K562 (cell line): ENCODE results near the gene TBC1D2. TPM values are rescaled to one million over a fixed set of nuclear protein-coding genes. Genes with fewer than 3 reads are reported as not detected.

Experiments used
- ARID1B ChIP-seq: fragments of 450-650 bp; IDR thresholded peaks from 2 replicates; pipeline ENCODE4 v1.6.1; 2016; ENCODE audit warnings: antibody characterized with exemption, mild to moderate bottlenecking, inconsistent platforms
- DMBX1 ChIP-seq: fragments of 250-450 bp; sonication (Bioruptor Pico); IDR thresholded peaks from 2 replicates; pipeline ENCODE4 v1.8.0; 2022; ENCODE audit warnings: inconsistent platforms, mild to moderate bottlenecking, moderate library complexity, borderline replicate concordance
- E2F4 ChIP-seq: sonication (generic); formaldehyde crosslinking; IDR thresholded peaks from 2 replicates; pipeline ENCODE4 v1.8.0; 2022; ENCODE audit warnings: mild to moderate bottlenecking, low read depth, missing genetic modification reagents
- ETV6 ChIP-seq, 3 experiments: fragments of 150-350 bp in 1 of 3; sonication (generic) in 1 of 3; formaldehyde crosslinking in 1 of 3; IDR thresholded peaks; 2 replicates each; pipeline versions ENCODE4 v1.6.1 to v1.8.0; 2014 to 2022; ENCODE audit warnings: borderline replicate concordance in 2 of 3, low read depth in 2 of 3, antibody characterized with exemption in 1 of 3, low read length in 1 of 3, mild to moderate bottlenecking in 1 of 3, missing genetic modification reagents in 1 of 3
- FOXM1 ChIP-seq, 2 experiments: fragments of 450-650 bp in 1 of 2; sonication (generic) in 1 of 2; formaldehyde crosslinking in 1 of 2; IDR thresholded peaks; 2 replicates each; pipeline versions ENCODE4 v1.6.1 to v1.9.0; 2017 to 2022; ENCODE audit warnings: low read depth in 2 of 2, mild to moderate bottlenecking in 2 of 2, missing genetic modification reagents in 1 of 2, moderate library complexity in 1 of 2
- FOXO4 ChIP-seq: fragments of 450-650 bp; formaldehyde crosslinking; IDR thresholded peaks from 2 replicates; pipeline ENCODE4 v1.4.0; 2020; ENCODE audit warnings: mild to moderate bottlenecking, moderate library complexity
- KDM5B ChIP-seq: fragments of 200-600 bp; sonication (generic); IDR thresholded peaks from 2 replicates; pipeline ENCODE4 v1.6.1; 2012; ENCODE audit warnings: low read depth, mild to moderate bottlenecking, moderate library complexity, low read length, control low read depth, inconsistent platforms; ENCODE audit not compliant: insufficient replicate concordance
- KLF13 ChIP-seq: fragments of 450-650 bp; IDR thresholded peaks from 2 replicates; pipeline ENCODE4 v1.6.1; 2016; ENCODE audit warnings: missing genetic modification characterization, low read depth, mild to moderate bottlenecking, missing compliant biosample characterization, moderate library complexity, borderline replicate concordance
- NFIC ChIP-seq: fragments of 450-650 bp; IDR thresholded peaks from 2 replicates; pipeline ENCODE4 v1.6.1; 2017; ENCODE audit warnings: mild to moderate bottlenecking, inconsistent platforms
- PKNOX1 ChIP-seq: fragments of 450-650 bp; IDR thresholded peaks from 2 replicates; pipeline ENCODE4 v1.6.1; 2016
- RBM34 ChIP-seq: fragments of 200-400 bp; formaldehyde crosslinking; IDR thresholded peaks from 2 replicates; pipeline ENCODE4 v1.6.1; 2018; ENCODE audit warnings: low read length, borderline replicate concordance; ENCODE audit not compliant: insufficient read depth
- SFPQ ChIP-seq: fragments of 200-400 bp; formaldehyde crosslinking; IDR thresholded peaks from 2 replicates; pipeline ENCODE4 v1.6.1; 2017; ENCODE audit warnings: mild to moderate bottlenecking, low read depth, low read length, moderate library complexity
- SIRT6 ChIP-seq: IDR thresholded peaks from one replicate; pipeline ENCODE4 v1.6.1; 2012; ENCODE audit warnings: low read depth, mild to moderate bottlenecking, control low read depth, inconsistent platforms, low read length, moderate library complexity
- SMARCB1 ChIP-seq: IDR thresholded peaks from 2 replicates; pipeline ENCODE4 v1.6.1; 2011; ENCODE audit warnings: improper control_type of control experiment, low read depth; ENCODE audit not compliant: insufficient read length
- STAT5B ChIP-seq: fragments of 250-450 bp; sonication (Bioruptor Pico); IDR thresholded peaks from 2 replicates; pipeline ENCODE4 v1.8.0; 2021; ENCODE audit warnings: mild to moderate bottlenecking, inconsistent platforms
- ZNF12 ChIP-seq: sonication (generic); formaldehyde crosslinking; IDR thresholded peaks from 2 replicates; pipeline ENCODE4 v1.4.0; 2020; ENCODE audit warnings: mild to moderate bottlenecking, missing genetic modification reagents
- ZNF146 ChIP-seq: IDR thresholded peaks from one replicate; pipeline ENCODE4 v1.6.1; 2018; ENCODE audit warnings: missing compliant biosample characterization; ENCODE audit not compliant: unreplicated experiment
- polyA plus RNA-seq, 8 experiments: library from polyadenylated mRNA; depleted of rRNA in 4 of 8; stranded (reverse) in 5 of 8; unstranded in 3 of 8; fragments of >200 nt; fragmentation: Nextera tagmentation in 2 of 8; fragmentation: Illumina TruSeq in 1 of 8; extraction: Ambion mirVana in 2 of 8; extraction: Trizol in 1 of 8; gene quantifications; 2 replicates each; pipeline versions ENCODE4 v1.2.1 to v1.2.3, GENCODE V29; 2011 to 2014; ENCODE audit warnings: inconsistent platforms in 1 of 8, missing spikeins in 1 of 8
- total RNA-seq, 7 experiments: library from RNA; depleted of rRNA in 6 of 7; stranded (reverse); fragments of >200 nt in 6 of 7; fragmentation: Illumina TruSeq in 2 of 7; extraction: Trizol in 2 of 7; gene quantifications; 2 replicates each; pipeline versions ENCODE4 v1.2.1 to v1.2.3, GENCODE V29; 2011 to 2021; ENCODE audit warnings: low replicate concordance in 1 of 7
- TF ChIP-seq, protein P1 (sequence below): conservative IDR thresholded peaks from 2 replicates; pipeline ENCODE4 v1.6.1; 2011; ENCODE audit warnings: low read depth, mild to moderate bottlenecking, low read length; ENCODE audit not compliant: control insufficient read depth

The TBC1D2 gene
- total and polyA plus RNA-seq, 9 of the 15 experiments (the other 6 are each of a cell fraction or from before 2014, with no cell fraction given), result 0.10 to 7.0 (median 2.5) TPM

DNA sequence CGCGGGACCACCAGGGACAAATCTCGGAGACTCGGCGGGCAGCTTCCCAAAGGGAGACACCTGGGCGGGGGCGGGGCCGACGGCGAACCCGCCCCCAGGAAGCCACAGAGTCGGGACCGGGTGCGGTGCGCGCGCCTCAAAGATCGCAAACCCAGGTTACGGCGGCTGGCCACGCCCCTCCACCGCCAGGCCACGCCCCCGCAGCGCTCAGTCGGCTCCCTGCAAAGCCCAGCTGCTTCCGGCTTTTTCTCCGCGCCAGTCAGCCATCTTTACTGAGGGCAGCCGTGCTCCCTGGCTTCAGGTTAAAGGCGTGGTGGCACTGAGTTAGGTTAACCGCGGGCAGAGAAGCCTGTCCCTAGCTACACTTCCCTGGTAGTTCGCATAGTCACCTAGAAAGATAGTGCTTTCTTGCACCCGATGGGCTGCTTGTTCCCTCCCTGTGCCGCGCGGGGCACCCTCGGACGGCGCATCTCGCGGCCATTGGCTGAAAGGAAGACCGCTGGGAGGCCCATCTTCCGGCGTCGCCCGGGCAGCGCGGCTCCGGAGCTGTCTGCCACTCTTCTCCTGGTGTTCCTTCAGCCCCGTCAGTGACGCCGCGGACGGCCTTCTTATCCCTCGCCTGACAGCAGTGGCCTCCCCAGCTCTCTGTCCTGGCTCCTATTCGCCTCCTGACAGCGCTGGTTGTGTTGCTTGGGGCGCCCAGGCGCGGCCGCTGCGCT lies at the start of gene TBC1D2 (continued):
- no peak for TF ChIP-seq KDM5B
- no peak for TF ChIP-seq FOXO4 (CRISPR knock-in tag)
- no peak for TF ChIP-seq SFPQ
- TF ChIP-seq ARID1B, result no peak
- TF ChIP-seq ETV6 (IDR thresholded peaks at IDR 0.05; ENCODE audit: borderline replicate concordance in 1 of 2, low read depth in 2 of 2, low read length in 1 of 2), result no peak
- no peak for TF ChIP-seq ETV6 (CRISPR knock-in tag; IDR thresholded peaks at IDR 0.05; ENCODE audit: borderline replicate concordance)
- TF ChIP-seq SIRT6, result no peak
- no peak for TF ChIP-seq SMARCB1
- peak; percentile 77 for TF ChIP-seq KLF13
- no peak for TF ChIP-seq ZNF146 (CRISPR knock-in tag)
- TF ChIP-seq PKNOX1, result peak; percentile 89
- no peak for TF ChIP-seq STAT5B (CRISPR knock-in tag)
- TF ChIP-seq RBM34, result no peak; the same call in 1 of the 2 replicates
- no peak; the same call in none of the 2 replicates for TF ChIP-seq ZNF12 (CRISPR knock-in tag)
- peak; percentile 38; the same call in 1 of the 2 replicates for TF ChIP-seq E2F4 (CRISPR knock-in tag)
- no peak for TF ChIP-seq DMBX1 (CRISPR knock-in tag)
- TF ChIP-seq, protein P1, sequence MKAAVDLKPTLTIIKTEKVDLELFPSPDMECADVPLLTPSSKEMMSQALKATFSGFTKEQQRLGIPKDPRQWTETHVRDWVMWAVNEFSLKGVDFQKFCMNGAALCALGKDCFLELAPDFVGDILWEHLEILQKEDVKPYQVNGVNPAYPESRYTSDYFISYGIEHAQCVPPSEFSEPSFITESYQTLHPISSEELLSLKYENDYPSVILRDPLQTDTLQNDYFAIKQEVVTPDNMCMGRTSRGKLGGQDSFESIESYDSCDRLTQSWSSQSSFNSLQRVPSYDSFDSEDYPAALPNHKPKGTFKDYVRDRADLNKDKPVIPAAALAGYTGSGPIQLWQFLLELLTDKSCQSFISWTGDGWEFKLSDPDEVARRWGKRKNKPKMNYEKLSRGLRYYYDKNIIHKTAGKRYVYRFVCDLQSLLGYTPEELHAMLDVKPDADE, result peak; percentile 64; the same call in 1 of the 2 replicates
- TF ChIP-seq FOXM1 (IDR thresholded peaks at IDR 0.05; ENCODE audit: low read depth), result 0 out of 2 replicates have a peak, but pooled peaks have one; percentile 25
- TF ChIP-seq FOXM1 (CRISPR knock-in tag; IDR thresholded peaks at IDR 0.05; ENCODE audit: low read depth), result no peak
- TF ChIP-seq NFIC, result peak; percentile 53; the same call in 1 of the 2 replicates
